NCI-H2107 treated with DMSO at 0.1 percent for 48 hours (cell line): ENCODE measurements around the gene THOC6.
A peak's percentile ranks its signal among the peaks of the same experiment; 100 is the strongest.

Source experiments
- DNase-seq: peaks from one replicate; lab custom pipeline; 2025; ENCODE audit not compliant: unreplicated experiment; lab: John Stamatoyannopoulos, UW

Gene THOC6

GRCh38 chr16:3029491-3030221 lies 5.8 kb downstream of the THOC6 start:
- no peak for DNase-seq

- DNase-seq: no peak
Measured at GRCh38 chr16:3030222-3031212, 6.7 kb downstream of the THOC6 start.

DNA sequence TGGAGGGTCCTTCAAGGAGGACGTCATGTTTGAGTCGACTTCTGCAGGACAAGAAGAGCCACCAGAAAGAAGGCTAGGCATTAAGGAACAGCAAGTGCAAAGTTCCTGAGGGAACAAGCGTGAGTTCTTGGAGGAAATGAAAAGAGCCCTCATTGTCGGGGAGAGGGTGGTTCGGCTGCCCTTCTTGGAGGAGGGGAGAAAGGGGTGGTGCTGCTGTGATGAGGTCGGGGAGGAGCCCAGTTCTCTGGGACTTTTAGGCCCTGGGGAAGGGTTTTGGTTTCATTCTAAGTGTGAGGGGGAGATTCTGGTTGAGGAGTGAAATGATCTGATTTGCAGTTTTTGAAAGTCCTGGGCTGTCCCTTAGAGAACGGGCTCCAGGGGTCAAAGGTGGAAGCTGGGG lies 8.8 kb downstream of the THOC6 start:
- no peak for DNase-seq

DNA sequence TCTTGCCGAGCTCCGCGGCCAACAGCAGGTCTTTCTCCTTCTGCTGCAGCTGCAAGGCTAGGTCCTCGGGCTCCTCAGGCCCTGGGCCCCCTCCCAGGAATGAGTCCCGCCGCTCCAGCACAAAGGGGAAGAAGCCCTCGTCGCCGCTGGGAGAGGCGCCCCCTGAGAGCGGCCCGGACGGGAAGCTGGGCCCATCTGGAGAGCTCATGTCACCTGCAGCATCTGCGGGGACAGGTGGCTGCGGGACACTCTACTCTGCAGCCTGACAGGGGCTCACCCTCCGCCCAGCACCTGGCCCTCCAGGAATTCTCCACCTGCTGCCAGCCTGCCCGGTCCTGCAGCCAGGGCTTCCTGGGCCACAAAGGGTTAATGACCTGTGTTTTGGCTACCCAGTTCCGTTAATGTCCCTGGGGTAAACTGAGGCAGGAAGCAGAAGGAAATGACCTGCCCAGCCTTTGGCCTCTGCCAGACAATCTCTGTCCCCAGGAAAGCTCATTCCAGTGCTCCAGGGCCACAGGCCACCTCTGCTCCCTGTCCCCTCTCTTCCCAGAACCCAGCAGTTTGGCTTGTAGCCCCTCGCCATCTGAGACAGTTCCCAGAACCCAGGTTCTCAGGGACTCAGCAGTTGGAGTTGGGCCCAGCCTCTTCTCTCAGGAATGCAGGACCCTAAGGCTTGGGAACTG lies 11.6 kb downstream of the THOC6 start:
- no peak for DNase-seq

DNA sequence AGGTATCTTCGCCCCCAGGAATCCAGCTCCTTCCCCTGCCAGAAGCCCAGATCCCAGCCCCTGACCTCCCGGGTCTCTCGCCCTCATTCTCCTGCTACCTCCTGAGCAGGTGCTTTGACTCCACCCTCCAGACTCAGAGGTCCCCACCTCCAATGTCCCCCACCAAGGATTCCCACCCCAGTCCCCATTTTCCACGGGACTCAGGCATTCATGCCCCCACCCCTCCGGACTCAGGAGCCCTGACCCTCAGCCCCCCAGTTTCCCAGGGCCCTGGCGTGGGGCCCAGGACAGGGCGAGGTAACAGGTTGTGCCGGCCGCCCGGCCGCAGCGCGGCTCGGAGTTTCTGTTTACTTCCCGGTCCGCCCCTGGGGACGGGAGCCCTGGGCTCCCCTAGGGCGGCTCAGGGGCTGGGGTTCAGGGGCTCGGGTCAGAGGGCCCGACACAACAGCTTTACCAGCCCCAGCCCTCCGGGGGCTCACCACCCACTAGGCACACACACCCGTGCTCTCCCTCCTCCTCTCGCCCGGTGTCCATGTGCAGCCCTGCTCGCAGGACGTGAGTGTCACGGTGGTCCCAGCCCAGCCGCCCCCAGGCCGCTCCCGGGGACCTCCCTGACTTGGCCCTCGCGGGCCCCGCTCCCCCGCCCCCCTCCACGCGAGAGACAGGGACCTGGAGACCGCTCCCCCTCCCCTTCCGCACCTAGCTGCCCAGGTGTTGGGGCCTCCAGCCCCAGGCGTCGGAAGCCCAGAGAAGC lies 12.3 kb downstream of the THOC6 start:
- no peak for DNase-seq

DNA sequence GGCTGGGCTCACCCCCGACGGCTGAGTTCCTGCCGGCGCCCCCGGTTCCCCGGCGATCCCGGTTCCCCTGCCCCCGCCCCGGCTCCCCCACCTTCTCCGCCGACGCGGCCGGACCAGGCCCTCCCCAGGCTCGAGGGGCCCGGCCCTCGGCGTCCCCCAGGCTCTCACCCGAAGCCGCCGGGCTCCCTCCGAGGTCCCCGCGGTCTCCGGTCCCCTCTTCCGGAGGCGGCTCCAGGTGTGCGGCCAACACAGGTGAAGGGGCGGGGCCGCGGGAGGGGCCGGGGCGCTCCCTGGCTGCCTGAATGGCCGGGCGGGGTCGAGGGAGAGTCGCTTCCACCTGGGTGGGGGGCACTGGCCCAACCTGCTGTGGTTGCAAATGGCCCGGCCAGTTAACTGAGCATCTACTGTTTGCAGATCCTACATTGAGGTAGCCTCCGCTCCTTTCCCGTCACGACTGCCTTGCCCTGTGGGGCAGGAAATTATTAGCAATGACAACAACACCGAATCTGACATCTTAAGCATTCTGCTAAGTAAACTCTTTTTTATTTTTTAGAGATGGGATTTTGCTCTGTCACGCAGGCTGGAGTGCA lies 13.0 kb downstream of the THOC6 start, which contains the start of gene BICDL2:
TSS of gene BICDL2 (minus strand) at position 219 of the 590 bp plus-strand sequence. CDS start 1,448 bp downstream, outside the sequence.
- DNase-seq: no peak

DNA sequence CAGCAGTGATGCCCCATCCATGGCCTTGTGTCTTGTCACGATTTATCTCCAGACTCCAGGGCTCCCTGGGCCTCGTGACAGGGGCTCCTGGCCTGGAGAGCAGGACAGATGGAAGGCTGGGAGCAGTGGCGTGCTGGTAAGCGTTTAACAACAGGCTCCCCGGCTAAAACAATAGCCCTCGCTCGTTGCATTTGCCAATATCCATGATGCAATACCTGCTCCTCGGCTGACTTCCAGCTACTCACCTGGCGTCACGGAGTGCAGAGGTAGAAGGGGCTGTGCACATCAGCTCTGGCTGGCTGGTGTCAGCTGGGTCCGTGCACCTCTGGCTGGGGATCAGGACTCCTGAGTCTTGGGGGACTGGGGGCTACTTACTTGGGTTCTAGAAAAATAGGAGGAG lies 14.4 kb downstream of the THOC6 start:
- DNase-seq: peak; percentile 54

- DNase-seq: no peak
Measured at GRCh38 chr16:3038896-3039295, 15.1 kb downstream of the THOC6 start.

GRCh38 chr16:3042376-3042775 lies 18.5 kb downstream of the THOC6 start:
- DNase-seq: no peak

DNA sequence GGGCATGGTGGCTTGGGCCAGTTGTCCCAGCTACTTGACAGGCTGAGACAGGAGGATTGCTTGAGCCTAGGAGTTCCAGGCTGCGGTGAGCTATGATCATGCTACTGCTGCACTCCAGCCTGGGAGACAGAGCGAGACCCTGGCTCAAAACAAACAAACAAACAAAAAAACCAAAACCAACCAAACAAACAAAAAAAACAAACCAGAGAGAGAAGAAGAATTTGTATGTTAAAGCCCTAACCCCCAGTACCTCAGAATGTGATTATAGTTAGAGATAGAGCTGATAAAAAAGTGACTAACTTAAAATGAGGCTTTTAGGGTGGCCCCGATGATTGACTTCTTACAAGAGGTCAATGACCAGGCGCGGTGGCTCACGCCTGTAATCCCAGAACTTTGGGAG lies 20.9 kb downstream of the THOC6 start:
- no peak for DNase-seq

GRCh38 chr16:3045758-3046640 lies 22.2 kb downstream of the THOC6 start, which contains the start of gene MMP25:
MMP25 (plus strand) TSS chr16:3046561; CDS start chr16:3046918, 357 bp downstream.
- DNase-seq: no peak

- no peak for DNase-seq
Measured at GRCh38 chr16:3046641-3047386, 23.0 kb downstream of the THOC6 start.

GRCh38 chr16:3047387-3047720 lies 23.5 kb downstream of the THOC6 start:
- no peak for DNase-seq

- no peak for DNase-seq
Measured at GRCh38 chr16:3049921-3050481, 26.2 kb downstream of the THOC6 start.

GRCh38 chr16:3050487-3050886 lies 26.7 kb downstream of the THOC6 start:
- no peak for DNase-seq

DNA sequence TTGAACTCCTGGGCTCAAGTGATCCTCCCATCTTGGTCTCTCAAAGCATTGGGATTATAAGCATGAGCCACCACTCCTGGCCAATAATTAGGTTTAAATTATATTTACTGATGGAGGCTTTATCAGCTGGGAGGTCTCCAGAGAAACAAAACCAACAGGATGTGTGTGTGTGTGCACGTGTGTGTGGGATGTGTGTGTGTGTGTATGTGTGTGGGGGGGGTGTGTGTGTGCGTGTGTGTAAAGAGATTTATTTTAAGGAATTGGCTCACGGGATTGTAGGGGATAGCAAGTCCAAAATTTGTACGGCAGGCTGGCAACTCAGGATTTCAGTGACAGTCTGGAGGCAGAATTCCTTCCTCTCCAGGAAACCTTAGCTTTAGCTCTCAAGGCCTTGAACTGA lies 27.2 kb downstream of the THOC6 start:
- DNase-seq: no peak

DNA sequence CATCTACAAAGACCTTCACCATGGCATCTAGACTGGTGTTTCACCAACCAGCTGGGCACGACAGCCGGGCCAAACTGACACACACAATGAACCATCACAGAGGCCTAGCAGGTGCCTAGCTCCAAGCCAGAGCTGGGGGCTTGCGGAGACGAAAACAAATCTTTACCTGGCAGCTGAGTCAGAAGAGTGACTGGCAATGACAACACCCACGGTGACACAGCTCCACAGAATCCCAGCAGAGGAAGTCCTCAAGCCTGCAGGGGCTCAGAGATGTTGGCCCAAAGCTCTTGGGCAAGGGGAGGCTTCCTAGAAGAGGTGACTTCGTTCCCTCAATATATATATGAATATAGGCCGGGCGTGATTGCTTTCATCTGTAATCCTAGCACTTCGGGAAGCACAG lies 27.7 kb downstream of the THOC6 start:
- DNase-seq: no peak
